Hepatocyte (in vitro differentiated cells): ENCODE data around the gene ABCB10. TPM values are rescaled to one million over a fixed set of nuclear protein-coding genes. Genes with fewer than 3 reads are reported as not detected.

Experiments
- DNase-seq: peaks from one replicate; pipeline ENCODE4 v3.0.0-alpha.2; 2016; ENCODE audit warnings: low spot score
- H2AFZ ChIP-seq: fragments of 200-600 bp; sonication (generic); 2 replicates; pipeline ENCODE4 v1.6.0; 2016; ENCODE audit warnings: antibody characterized with exemption, mild to moderate bottlenecking
- H3K27ac ChIP-seq: fragments of 200-600 bp; sonication (generic); 2 replicates; pipeline ENCODE4 v1.5.1; 2016; ENCODE audit warnings: mild to moderate bottlenecking
- H3K27me3 ChIP-seq: fragments of 200-600 bp; sonication (generic); 2 replicates; pipeline ENCODE4 v1.6.1; 2016
- H3K36me3 ChIP-seq: fragments of 200-600 bp; sonication (generic); replicated peaks from 2 replicates; pipeline ENCODE4 v1.5.1; 2016; ENCODE audit warnings: low read depth; ENCODE audit not compliant: insufficient read depth
- H3K4me1 ChIP-seq: fragments of 200-600 bp; sonication (generic); 2 replicates; pipeline ENCODE4 v1.5.1; 2016; ENCODE audit warnings: mild to moderate bottlenecking, moderate library complexity; ENCODE audit not compliant: insufficient read depth
- H3K4me2 ChIP-seq: fragments of 200-600 bp; sonication (generic); 2 replicates; pipeline ENCODE4 v1.6.0; 2016
- H3K4me3 ChIP-seq: fragments of 200-600 bp; sonication (generic); 2 replicates; pipeline ENCODE4 v1.5.1; 2016; ENCODE audit warnings: mild to moderate bottlenecking
- H3K79me2 ChIP-seq: fragments of 200-600 bp; sonication (generic); 2 replicates; pipeline ENCODE4 v1.6.0; 2017; ENCODE audit warnings: mild to moderate bottlenecking
- H3K9me2 ChIP-seq: fragments of 200-600 bp; sonication (generic); replicated peaks from 2 replicates; pipeline ENCODE4 v1.6.0; 2017; ENCODE audit warnings: mild to moderate bottlenecking; ENCODE audit not compliant: insufficient read depth
- H3K9me3 ChIP-seq: fragments of 200-600 bp; sonication (generic); 2 replicates; pipeline ENCODE4 v1.5.1; 2016; ENCODE audit warnings: low read depth, mild to moderate bottlenecking
- H4K20me1 ChIP-seq: fragments of 200-600 bp; sonication (generic); 2 replicates; pipeline ENCODE4 v1.6.0; 2016; ENCODE audit warnings: mild to moderate bottlenecking; ENCODE audit not compliant: insufficient read depth, poor library complexity, severe bottlenecking
- EZH2 ChIP-seq: fragments of 200-600 bp; sonication (generic); IDR thresholded peaks from 2 replicates; pipeline ENCODE4 v1.6.1; 2016; ENCODE audit warnings: antibody characterized with exemption, mild to moderate bottlenecking, borderline replicate concordance
- EZH2phosphoT487 ChIP-seq: fragments of 200-600 bp; sonication (generic); IDR thresholded peaks from one replicate; pipeline ENCODE4 v1.6.1; 2018; ENCODE audit warnings: antibody characterized with exemption, mild to moderate bottlenecking, low read depth, moderate library complexity; ENCODE audit not compliant: unreplicated experiment, severe bottlenecking
- WGBS: methylation state at CpG from one replicate; pipeline ENCODE4 v1.1.6; 2016; ENCODE audit warnings: low lambda C conversion rate; ENCODE audit errors: missing lambda C conversion rate; 5-methylcytosine and 5-hydroxymethylcytosine counted together
- polyA plus RNA-seq: library from polyadenylated mRNA; unstranded; fragments of >200 nt; fragmentation: Nextera tagmentation; extraction: Ambion mirVana; gene quantifications from 2 replicates; pipeline ENCODE4 v1.2.1, GENCODE V29; 2016
- total RNA-seq: library from RNA; depleted of rRNA; stranded (reverse); fragments of >200 nt; gene quantifications from 2 replicates; pipeline ENCODE4 v1.2.3, GENCODE V29; 2014
- TF ChIP-seq, protein P1 (sequence below): fragments of 200-600 bp; sonication (generic); IDR thresholded peaks from 2 replicates; pipeline ENCODE4 v1.5.1; 2016; ENCODE audit warnings: antibody characterized with exemption, mild to moderate bottlenecking; ENCODE audit not compliant: poor library complexity

The ABCB10 gene
- total and polyA plus RNA-seq, 2 experiments from 2014 or later, result 23.4 to 33.3 TPM

DNA sequence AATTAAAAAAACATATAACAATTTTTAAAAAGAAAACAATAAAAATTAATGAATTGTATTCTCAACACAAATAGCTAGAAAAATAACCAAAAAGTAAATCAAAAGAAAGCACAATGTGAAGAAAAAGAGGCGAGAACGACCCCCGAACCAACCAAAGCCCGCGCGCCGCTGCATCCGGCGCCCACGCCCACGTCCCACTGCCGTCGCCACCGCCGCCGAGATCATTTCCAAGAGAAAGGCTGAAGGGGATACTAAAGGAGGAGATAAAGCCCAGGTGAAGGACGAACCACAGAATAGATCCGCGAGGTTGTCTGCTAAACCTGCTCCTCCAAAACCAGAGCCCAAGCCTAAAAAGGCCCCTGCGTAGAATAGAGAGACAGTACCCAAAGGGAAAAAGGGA is 11.8 kb upstream of the ABCB10 start:
- no peak overlapping the region for H3K4me2 ChIP-seq
- DNase-seq, result no peak
- no peak overlapping the region for H3K27ac ChIP-seq
- H3K27me3 ChIP-seq, result no peaks in the 10 kb centered on the region
- H3K36me3 ChIP-seq, result no peaks in the 10 kb centered on the region
- H2AFZ ChIP-seq, result no peak overlapping the region
- no peaks in the 10 kb centered on the region for H3K9me3 ChIP-seq
- no peaks in the 10 kb centered on the region for H4K20me1 ChIP-seq
- H3K4me3 ChIP-seq, result no peak overlapping the region
- WGBS, result 82% methylated on average over 20 of the region's 20 CpGs
- H3K4me1 ChIP-seq, result no peaks in the 10 kb centered on the region
- TF ChIP-seq EZH2 (no peak), EZH2phosphoT487 (no peak)
- TF ChIP-seq, protein P1, sequence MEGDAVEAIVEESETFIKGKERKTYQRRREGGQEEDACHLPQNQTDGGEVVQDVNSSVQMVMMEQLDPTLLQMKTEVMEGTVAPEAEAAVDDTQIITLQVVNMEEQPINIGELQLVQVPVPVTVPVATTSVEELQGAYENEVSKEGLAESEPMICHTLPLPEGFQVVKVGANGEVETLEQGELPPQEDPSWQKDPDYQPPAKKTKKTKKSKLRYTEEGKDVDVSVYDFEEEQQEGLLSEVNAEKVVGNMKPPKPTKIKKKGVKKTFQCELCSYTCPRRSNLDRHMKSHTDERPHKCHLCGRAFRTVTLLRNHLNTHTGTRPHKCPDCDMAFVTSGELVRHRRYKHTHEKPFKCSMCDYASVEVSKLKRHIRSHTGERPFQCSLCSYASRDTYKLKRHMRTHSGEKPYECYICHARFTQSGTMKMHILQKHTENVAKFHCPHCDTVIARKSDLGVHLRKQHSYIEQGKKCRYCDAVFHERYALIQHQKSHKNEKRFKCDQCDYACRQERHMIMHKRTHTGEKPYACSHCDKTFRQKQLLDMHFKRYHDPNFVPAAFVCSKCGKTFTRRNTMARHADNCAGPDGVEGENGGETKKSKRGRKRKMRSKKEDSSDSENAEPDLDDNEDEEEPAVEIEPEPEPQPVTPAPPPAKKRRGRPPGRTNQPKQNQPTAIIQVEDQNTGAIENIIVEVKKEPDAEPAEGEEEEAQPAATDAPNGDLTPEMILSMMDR, result no peak
- H3K9me2 ChIP-seq, result no peaks in the 10 kb centered on the region
- H3K79me2 ChIP-seq, result no peaks in the 10 kb centered on the region

DNA sequence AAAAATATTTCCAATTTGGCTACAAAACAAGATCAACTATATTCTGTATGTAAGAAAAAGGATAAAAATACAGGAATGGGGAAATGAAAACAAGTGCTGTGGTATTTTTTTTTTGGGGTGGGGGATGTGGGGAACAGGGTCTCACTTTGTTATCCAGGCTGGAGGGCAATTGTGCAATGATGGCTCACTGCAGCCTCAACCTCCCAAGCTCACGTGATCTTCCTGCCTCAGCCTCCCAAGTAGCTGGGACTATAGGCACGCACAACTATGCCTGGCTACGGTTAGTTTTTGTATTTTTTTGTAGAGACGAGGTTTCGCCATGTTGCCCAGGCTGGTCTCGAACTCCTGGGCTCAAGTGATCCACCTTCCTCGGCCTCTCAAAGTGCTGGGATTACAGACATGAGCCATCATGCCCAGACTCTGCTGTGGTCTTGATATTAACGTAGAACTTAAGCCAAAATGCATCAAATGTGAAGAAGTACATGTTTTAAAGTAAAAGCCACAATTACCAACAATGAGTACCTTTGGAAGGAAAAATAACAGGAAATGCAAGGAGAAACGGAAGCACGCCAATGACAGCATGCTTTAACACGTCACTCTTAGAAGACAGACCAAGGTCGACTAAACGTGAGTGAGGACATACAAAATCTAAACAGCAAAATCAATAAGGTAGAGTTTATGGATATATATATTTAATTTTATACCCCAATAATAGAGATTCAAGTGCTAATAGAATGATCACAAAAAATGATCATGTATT is 8.8 kb upstream of the ABCB10 start:
- Histone ChIP-seq H2AFZ (no peak overlapping the region), H3K79me2 (no peaks in the 10 kb centered on the region), H4K20me1 (no peaks in the 10 kb centered on the region), H3K9me2 (no peaks in the 10 kb centered on the region), H3K27me3 (no peaks in the 10 kb centered on the region), H3K9me3 (no peaks in the 10 kb centered on the region), H3K27ac (no peak overlapping the region), H3K4me1 (no peaks in the 10 kb centered on the region), H3K36me3 (no peaks in the 10 kb centered on the region), H3K4me2 (no peak overlapping the region), H3K4me3 (no peak overlapping the region)
- TF ChIP-seq EZH2, result no peak
- TF ChIP-seq EZH2phosphoT487, result no peak
- TF ChIP-seq, protein P1, result no peak
- WGBS, result 90% methylated on average over 13 of the region's 13 CpGs
- no peak for DNase-seq

DNA sequence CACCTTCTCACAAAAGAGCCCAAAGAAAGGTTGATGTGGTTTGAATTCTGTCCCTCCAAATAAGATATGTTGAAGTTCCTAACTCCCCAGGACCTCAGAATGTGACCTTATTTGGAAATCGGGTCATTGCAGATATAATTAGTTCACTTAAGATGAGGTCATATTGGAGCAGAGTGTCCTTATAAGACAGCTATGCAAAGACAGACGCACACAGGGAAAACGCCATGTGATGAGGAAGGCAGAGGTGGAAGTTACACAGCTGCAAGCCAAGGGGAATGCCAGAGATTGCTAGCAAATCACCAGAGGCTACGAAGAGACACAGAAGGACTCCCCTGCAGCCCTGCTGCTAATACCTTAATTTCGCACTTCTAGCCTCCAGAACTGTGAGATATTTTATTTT is 5.2 kb upstream of the ABCB10 start:
- no peaks in the 10 kb centered on the region for H3K9me3 ChIP-seq
- H3K27ac ChIP-seq, result no peak overlapping the region
- no peaks in the 10 kb centered on the region for H4K20me1 ChIP-seq
- H3K4me3 ChIP-seq, result no peak overlapping the region
- H3K4me1 ChIP-seq, result peaks cover 5% of the 10 kb centered on the region
- H2AFZ ChIP-seq, result no peak overlapping the region
- H3K27me3 ChIP-seq, result no peaks in the 10 kb centered on the region
- H3K4me2 ChIP-seq, result no peak overlapping the region
- DNase-seq, result no peak
- 75% methylated on average over 5 of the region's 5 CpGs for WGBS
- no peaks in the 10 kb centered on the region for H3K79me2 ChIP-seq
- H3K9me2 ChIP-seq, result no peaks in the 10 kb centered on the region
- TF ChIP-seq EZH2 (no peak), EZH2phosphoT487 (no peak)
- TF ChIP-seq, protein P1, result no peak
- H3K36me3 ChIP-seq, result no peaks in the 10 kb centered on the region
